IMR-90 (cell line): ENCODE measurements around the gene CLN3. TPM values are rescaled to one million over a fixed set of nuclear protein-coding genes. Genes with fewer than 3 reads are reported as not detected.

ENCODE experiments used
- ATAC-seq: fragments of 200-7000 bp; cut with Tn5 transposase; 2 replicates; pipeline ENCODE4 v1.9.1; 2020; ENCODE audit warnings: low read depth, mild to moderate bottlenecking, moderate library complexity
- BruUV-seq: library from RNA; stranded (reverse); fragments of 400-500 nt; replicated peaks from 2 replicates; lab custom pipeline; 2021; lab: Mats Ljungman, UMichigan
- CTCF ChIA-PET: fragments of 300-600 bp; formaldehyde crosslinking; extraction: SDS; loops from one replicate; lab custom pipeline; 2021; ENCODE audit warnings: antibody characterized with exemption; lab: Yijun Ruan, JAX
- POLR2A ChIA-PET: fragments of 300-600 bp; sonication (Branson Sonifier 250); formaldehyde crosslinking; loops from one replicate; lab custom pipeline; 2022; ENCODE audit warnings: antibody characterized with exemption; ENCODE audit not compliant: unreplicated experiment; lab: Charles Lee
- DNase-seq: peaks from one replicate; pipeline ENCODE4 v3.0.0; 2013
- H2AFZ ChIP-seq: replicated peaks from 2 replicates; pipeline ENCODE3; 2013; ENCODE audit warnings: low read length, mild to moderate bottlenecking; ENCODE audit not compliant: poor library complexity
- H2AK5ac ChIP-seq: 2 replicates; pipeline ENCODE4 v1.6.1; 2013; ENCODE audit warnings: low read depth, low read length, inconsistent platforms
- H2AK9ac ChIP-seq: replicated peaks from 2 replicates; pipeline ENCODE3; 2013; ENCODE audit warnings: mild to moderate bottlenecking, low read depth, low read length, moderate library complexity; ENCODE audit not compliant: poor library complexity
- H2BK120ac ChIP-seq: 2 replicates; pipeline ENCODE4 v1.6.1; 2013; ENCODE audit warnings: low read depth, low read length, inconsistent platforms
- H2BK15ac ChIP-seq: 3 replicates; pipeline ENCODE4 v1.6.1; 2013; ENCODE audit warnings: low read depth, low read length, inconsistent platforms
- H2BK20ac ChIP-seq: 2 replicates; pipeline ENCODE4 v1.6.1; 2013; ENCODE audit warnings: low read depth, mild to moderate bottlenecking, inconsistent platforms, low read length, moderate library complexity
- H2BK5ac ChIP-seq: 2 replicates; pipeline ENCODE4 v1.6.1; 2013; ENCODE audit warnings: mild to moderate bottlenecking, low read depth, low read length, inconsistent platforms; ENCODE audit not compliant: poor library complexity, severe bottlenecking
- H3K14ac ChIP-seq: replicated peaks from 2 replicates; pipeline ENCODE4 v1.6.1; 2013; ENCODE audit warnings: low read depth, low read length, inconsistent platforms
- H3K18ac ChIP-seq: 2 replicates; pipeline ENCODE4 v1.6.1; 2013; ENCODE audit warnings: low read depth, low read length, control low read depth
- H3K23ac ChIP-seq: 2 replicates; pipeline ENCODE4 v1.6.1; 2013; ENCODE audit warnings: low read depth, low read length, inconsistent platforms
- H3K27ac ChIP-seq: 2 replicates; pipeline ENCODE4 v1.5.1; 2013; ENCODE audit warnings: mild to moderate bottlenecking, control low read depth, low read length; ENCODE audit not compliant: insufficient read depth
- H3K27me3 ChIP-seq: 2 replicates; pipeline ENCODE4 v1.6.1; 2013; ENCODE audit warnings: low read length; ENCODE audit not compliant: control insufficient read depth, insufficient read depth
- H3K36me3 ChIP-seq: 2 replicates; pipeline ENCODE4 v1.6.1; 2013; ENCODE audit warnings: low read length, mixed read lengths; ENCODE audit not compliant: control insufficient read depth, insufficient read depth
- H3K4ac ChIP-seq: 2 replicates; pipeline ENCODE4 v1.6.1; 2013; ENCODE audit warnings: low read depth, low read length, inconsistent platforms
- H3K4me1 ChIP-seq: 2 replicates; pipeline ENCODE4 v1.6.1; 2013; ENCODE audit warnings: low read length, mixed read lengths; ENCODE audit not compliant: control insufficient read depth, insufficient read depth
- H3K4me2 ChIP-seq: 2 replicates; pipeline ENCODE4 v1.6.1; 2013; ENCODE audit warnings: low read depth, mild to moderate bottlenecking, control low read depth, low read length, moderate library complexity
- H3K4me3 ChIP-seq: 2 replicates; pipeline ENCODE4 v1.5.1; 2013; ENCODE audit warnings: low read depth, mild to moderate bottlenecking, control low read depth, low read length, moderate library complexity; ENCODE audit not compliant: insufficient read depth
- H3K56ac ChIP-seq: 2 replicates; pipeline ENCODE4 v1.6.1; 2013; ENCODE audit warnings: low read length, inconsistent platforms; ENCODE audit not compliant: insufficient read depth; ENCODE audit errors: extremely low read depth
- H3K79me1 ChIP-seq, 2 experiments: 2 replicates each; pipeline ENCODE4 v1.6.1; 2013; ENCODE audit warnings: low read length in 2 of 2, inconsistent platforms in 1 of 2, low read depth in 1 of 2
- H3K9ac ChIP-seq: 2 replicates; pipeline ENCODE4 v1.6.1; 2013; ENCODE audit warnings: low read depth, low read length, control low read depth
- H3K9me1 ChIP-seq: 2 replicates; pipeline ENCODE4 v1.6.1; 2013; ENCODE audit warnings: low read length, inconsistent platforms; ENCODE audit not compliant: insufficient read depth
- H3K9me3 ChIP-seq: 2 replicates; pipeline ENCODE4 v1.6.1; 2013; ENCODE audit warnings: low read length; ENCODE audit not compliant: control insufficient read depth, insufficient read depth
- H4K20me1 ChIP-seq: 2 replicates; pipeline ENCODE4 v1.6.1; 2013; ENCODE audit warnings: low read length, inconsistent platforms; ENCODE audit not compliant: insufficient read depth
- H4K5ac ChIP-seq: 2 replicates; pipeline ENCODE4 v1.6.1; 2013; ENCODE audit warnings: mild to moderate bottlenecking, low read depth, low read length, control low read depth
- H4K8ac ChIP-seq, 2 experiments: 2 replicates each; pipeline ENCODE4 v1.6.1; 2013; ENCODE audit warnings: low read depth in 2 of 2, low read length in 2 of 2, control low read depth in 1 of 2, inconsistent platforms in 1 of 2
- H4K91ac ChIP-seq: 2 replicates; pipeline ENCODE4 v1.6.1; 2013; ENCODE audit warnings: low read depth, low read length, inconsistent platforms; ENCODE audit not compliant: insufficient read depth
- BHLHE40 ChIP-seq: fragments of 150-350 bp; IDR thresholded peaks from 2 replicates; pipeline ENCODE4 v1.6.1; 2016; ENCODE audit warnings: mild to moderate bottlenecking, low read depth, low read length
- FOS ChIP-seq: fragments of 150-350 bp; IDR thresholded peaks from 2 replicates; pipeline ENCODE4 v1.6.1; 2016; ENCODE audit warnings: low read depth, low read length
- MAZ ChIP-seq: IDR thresholded peaks from 2 replicates; pipeline ENCODE4 v1.6.1; 2012; ENCODE audit warnings: low read depth, mild to moderate bottlenecking, low read length, improper control_type of control experiment, moderate library complexity, borderline replicate concordance
- NFE2L2 ChIP-seq: fragments of 150-350 bp; IDR thresholded peaks from 2 replicates; pipeline ENCODE4 v1.6.1; 2016; ENCODE audit warnings: low read depth, mild to moderate bottlenecking, low read length
- POLR2A ChIP-seq: IDR thresholded peaks from 2 replicates; pipeline ENCODE4 v1.6.1; 2012; ENCODE audit warnings: mild to moderate bottlenecking, low read depth, low read length
- RAD21 ChIP-seq: IDR thresholded peaks from 2 replicates; pipeline ENCODE4 v1.6.1; 2012; ENCODE audit warnings: low read length, improper control_type of control experiment
- RCOR1 ChIP-seq: IDR thresholded peaks from 2 replicates; pipeline ENCODE4 v1.6.1; 2012; ENCODE audit warnings: mild to moderate bottlenecking, low read length, improper control_type of control experiment; ENCODE audit not compliant: insufficient replicate concordance
- RFX5 ChIP-seq: IDR thresholded peaks from 2 replicates; pipeline ENCODE4 v1.8.0; 2012; ENCODE audit warnings: low read depth, mild to moderate bottlenecking, low read length, moderate library complexity
- WGBS, 2 experiments: methylation state at CpG; one replicate each; pipeline versions ENCODE4 v1.1.5 to v1.1.7; 2013; ENCODE audit warnings: missing lambda C conversion rate in 2 of 2; ENCODE audit not compliant: insufficient read length in 1 of 2; ENCODE audit errors: extremely low coverage in 2 of 2; 5-methylcytosine and 5-hydroxymethylcytosine counted together
- dilution Hi-C: fragments of 300-500 bp; cut with HindIII; formaldehyde crosslinking; loops from one replicate; pipeline ENCODE4 v1.14.3; 2018; ENCODE audit warnings: low sequenced_read_pairs; ENCODE audit not compliant: unreplicated experiment
- in situ Hi-C: fragments of 300-500 bp; cut with MboI; formaldehyde crosslinking; loops from 3 replicates; pipeline ENCODE4 v1.14.3; 2019; ENCODE audit warnings: low sequenced_read_pairs, inconsistent platforms, mixed read lengths
- intact Hi-C: fragments of 100-400 bp; cut with micrococcal nuclease; formaldehyde crosslinking; loops from 2 replicates; pipeline ENCODE4 v1.10.0; 2022
- polyA plus RNA-seq, 3 experiments: library from polyadenylated mRNA; depleted of rRNA; stranded (reverse); fragments of >200 nt; gene quantifications; 2 replicates each; pipeline ENCODE4 v1.2.3, GENCODE V29; 2012; ENCODE audit warnings: low replicate concordance in 1 of 3
- total RNA-seq: library from RNA; depleted of rRNA; stranded (reverse); fragments of >200 nt; gene quantifications from 2 replicates; pipeline ENCODE4 v1.2.3, GENCODE V29; 2012
- TF ChIP-seq, protein P1 (sequence below): fragments of 150-350 bp; IDR thresholded peaks from 2 replicates; pipeline ENCODE4 v1.6.1; 2016; ENCODE audit warnings: low read depth, mild to moderate bottlenecking, low read length, moderate library complexity, borderline replicate concordance
- TF ChIP-seq, protein P2 (sequence below): conservative IDR thresholded peaks from 2 replicates; pipeline ENCODE4 v1.5.1; 2012; ENCODE audit warnings: mild to moderate bottlenecking, low read depth, low read length, improper control_type of control experiment

The CLN3 gene
- total and polyA plus RNA-seq, 2 of the 4 experiments (the other 2 are of a cell fraction): 3.9 to 15.9 TPM

DNA sequence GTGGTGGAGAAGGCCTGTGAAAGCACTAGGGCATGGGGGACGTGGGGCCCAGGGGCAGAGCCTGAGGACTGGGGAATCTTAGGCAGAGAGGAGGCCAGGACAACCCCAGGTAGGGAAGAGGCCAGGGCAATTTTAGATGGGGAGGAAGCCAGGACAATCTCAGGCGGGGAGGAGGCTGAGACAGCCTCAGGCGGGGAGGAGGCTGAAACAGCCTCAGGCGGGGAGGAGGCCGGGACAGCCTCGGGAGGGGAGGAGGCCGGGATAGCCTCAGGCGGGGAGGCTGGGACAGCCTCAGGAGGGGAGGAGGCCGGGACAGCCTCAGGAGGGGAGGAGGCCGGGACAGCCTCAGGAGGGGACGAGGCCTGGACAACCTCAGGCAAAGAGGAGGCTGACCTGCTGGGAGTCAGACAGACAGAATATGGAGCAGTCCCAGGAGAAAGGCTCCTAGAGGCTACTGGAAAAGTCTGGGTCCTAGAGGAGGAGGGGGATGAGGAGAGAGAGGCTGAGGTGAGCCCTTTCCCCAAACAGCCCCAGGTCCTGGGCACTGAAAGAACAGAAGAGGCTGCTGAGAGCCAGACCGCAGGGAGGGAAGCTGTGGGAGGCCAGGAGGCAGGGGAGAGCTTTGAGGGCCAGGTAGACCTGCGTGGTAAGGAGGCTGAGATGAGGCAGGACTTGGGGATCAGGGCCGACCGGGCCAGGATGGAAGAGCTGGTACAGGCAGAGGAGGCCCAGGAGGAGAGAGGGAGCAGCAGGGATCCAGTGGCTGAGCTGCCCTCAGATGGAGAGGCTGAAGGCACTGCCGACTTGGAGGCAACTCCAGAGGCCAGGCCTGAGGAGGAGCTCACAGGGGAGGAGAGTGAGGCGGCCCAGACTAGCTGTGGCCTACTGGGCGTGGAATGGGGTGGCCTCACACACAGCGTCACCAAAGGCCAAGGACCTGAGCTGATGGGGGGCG, 4.2 kb upstream of the CLN3 start (continued):
- TF ChIP-seq, protein P1, sequence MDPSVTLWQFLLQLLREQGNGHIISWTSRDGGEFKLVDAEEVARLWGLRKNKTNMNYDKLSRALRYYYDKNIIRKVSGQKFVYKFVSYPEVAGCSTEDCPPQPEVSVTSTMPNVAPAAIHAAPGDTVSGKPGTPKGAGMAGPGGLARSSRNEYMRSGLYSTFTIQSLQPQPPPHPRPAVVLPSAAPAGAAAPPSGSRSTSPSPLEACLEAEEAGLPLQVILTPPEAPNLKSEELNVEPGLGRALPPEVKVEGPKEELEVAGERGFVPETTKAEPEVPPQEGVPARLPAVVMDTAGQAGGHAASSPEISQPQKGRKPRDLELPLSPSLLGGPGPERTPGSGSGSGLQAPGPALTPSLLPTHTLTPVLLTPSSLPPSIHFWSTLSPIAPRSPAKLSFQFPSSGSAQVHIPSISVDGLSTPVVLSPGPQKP: no peak

DNA sequence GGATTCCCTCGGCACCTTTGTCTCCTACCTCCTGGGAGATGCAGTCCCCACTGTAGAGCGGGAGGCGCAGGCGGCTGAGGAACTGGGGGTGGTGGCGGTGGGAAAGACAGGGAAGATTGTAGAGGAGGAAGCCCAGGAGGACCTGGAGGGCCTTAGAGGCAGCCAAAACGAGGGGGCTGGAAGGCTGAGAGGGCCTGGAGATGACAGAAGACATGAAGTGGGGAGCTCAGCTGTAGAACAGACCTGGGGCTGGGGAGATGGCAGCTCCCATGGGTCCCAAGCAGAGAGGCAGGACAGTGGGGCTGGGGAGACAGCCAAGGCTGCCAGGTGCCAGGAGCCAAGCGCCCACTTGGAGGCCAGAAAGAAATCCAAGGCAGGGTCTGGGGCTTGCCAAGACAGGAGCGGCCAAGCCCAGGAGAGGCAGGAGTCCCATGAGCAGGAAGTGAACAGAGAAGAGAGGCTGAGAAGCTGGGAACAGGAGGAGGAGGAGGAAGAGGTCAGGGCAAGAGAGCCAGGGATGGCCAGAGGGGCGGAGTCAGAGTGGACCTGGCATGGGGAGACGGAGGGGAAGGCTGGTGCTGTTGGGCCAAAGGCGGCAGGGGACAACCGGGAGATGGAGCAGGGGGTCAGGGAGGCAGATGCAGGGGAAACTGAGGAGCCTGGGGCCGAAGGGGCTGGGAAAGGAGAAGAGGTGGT, 3.4 kb upstream of the CLN3 start:
- no peak overlapping the region for H2AK9ac ChIP-seq
- H3K9me3 ChIP-seq: no peaks in the 10 kb centered on the region
- H3K14ac ChIP-seq: no peak overlapping the region
- ChIA-PET POLR2A (no interaction called here), CTCF (no interaction called here)
- H3K4me1 ChIP-seq: no peaks in the 10 kb centered on the region
- H3K56ac ChIP-seq: no peak overlapping the region
- H2BK120ac ChIP-seq: no peak overlapping the region
- no peak overlapping the region for H3K27ac ChIP-seq
- WGBS, 2 experiments: 77% methylated on average over 11 of the region's 13 CpGs; no CpG with 5 or more reads in 1 of the 2 experiments
- H3K4me2 ChIP-seq: no peak overlapping the region
- no peak overlapping the region for H4K5ac ChIP-seq
- H3K9me1 ChIP-seq: no peaks in the 10 kb centered on the region
- dilution Hi-C loops (no loop called here), intact Hi-C loops (no loop called here), in situ Hi-C loops (no loop called here)
- ATAC-seq: no peak
- no peaks in the 10 kb centered on the region for H3K36me3 ChIP-seq
- H3K79me1 ChIP-seq: peaks cover 0 to 13% of the 10 kb centered on the region in 2 experiments; a peak in 3 of 4 replicates
- peaks cover 16% of the 10 kb centered on the region for H3K27me3 ChIP-seq
- H3K4me3 ChIP-seq: no peak overlapping the region
- H3K4ac ChIP-seq: no peak overlapping the region
- H2BK20ac ChIP-seq: no peak overlapping the region
- no peaks in the 10 kb centered on the region for H4K20me1 ChIP-seq
- no TSS peak for BruUV-seq
- DNase-seq: no peak
- H3K23ac ChIP-seq: no peak overlapping the region
- no peak overlapping the region for H4K91ac ChIP-seq
- H2BK5ac ChIP-seq: no peak overlapping the region
- H2AFZ ChIP-seq: peak overlapping the region; percentile 61
- no peak overlapping the region for H3K9ac ChIP-seq
- H4K8ac ChIP-seq: no peak overlapping the region
- H2AK5ac ChIP-seq: no peak overlapping the region
- H3K18ac ChIP-seq: no peak overlapping the region
- H2BK15ac ChIP-seq: no peak overlapping the region
- no peak for TF ChIP-seq FOS
- no peak for TF ChIP-seq BHLHE40
- no peak for TF ChIP-seq RAD21
- TF ChIP-seq POLR2A: no peak
- no peak for TF ChIP-seq NFE2L2
- TF ChIP-seq RCOR1: no peak
- TF ChIP-seq, protein P2, sequence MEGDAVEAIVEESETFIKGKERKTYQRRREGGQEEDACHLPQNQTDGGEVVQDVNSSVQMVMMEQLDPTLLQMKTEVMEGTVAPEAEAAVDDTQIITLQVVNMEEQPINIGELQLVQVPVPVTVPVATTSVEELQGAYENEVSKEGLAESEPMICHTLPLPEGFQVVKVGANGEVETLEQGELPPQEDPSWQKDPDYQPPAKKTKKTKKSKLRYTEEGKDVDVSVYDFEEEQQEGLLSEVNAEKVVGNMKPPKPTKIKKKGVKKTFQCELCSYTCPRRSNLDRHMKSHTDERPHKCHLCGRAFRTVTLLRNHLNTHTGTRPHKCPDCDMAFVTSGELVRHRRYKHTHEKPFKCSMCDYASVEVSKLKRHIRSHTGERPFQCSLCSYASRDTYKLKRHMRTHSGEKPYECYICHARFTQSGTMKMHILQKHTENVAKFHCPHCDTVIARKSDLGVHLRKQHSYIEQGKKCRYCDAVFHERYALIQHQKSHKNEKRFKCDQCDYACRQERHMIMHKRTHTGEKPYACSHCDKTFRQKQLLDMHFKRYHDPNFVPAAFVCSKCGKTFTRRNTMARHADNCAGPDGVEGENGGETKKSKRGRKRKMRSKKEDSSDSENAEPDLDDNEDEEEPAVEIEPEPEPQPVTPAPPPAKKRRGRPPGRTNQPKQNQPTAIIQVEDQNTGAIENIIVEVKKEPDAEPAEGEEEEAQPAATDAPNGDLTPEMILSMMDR: no peak
- TF ChIP-seq, protein P1: no peak
- no peak for TF ChIP-seq RFX5
- no peak for TF ChIP-seq MAZ
